OCI-LY7 (cell line): ENCODE data around the gene CTAGE4. TPM values are rescaled to one million over a fixed set of nuclear protein-coding genes. Genes with fewer than 3 reads are reported as not detected.
"Not testable (repeated sequence)": the region's sequence is repeated elsewhere in the genome, so short reads cannot be mapped to it uniquely, and the experiment has no call there.

ENCODE experiments used
- BruUV-seq: library from RNA; stranded (reverse); fragments of 400-500 nt; replicated peaks from 2 replicates; lab custom pipeline; 2021; lab: Mats Ljungman, UMichigan
- CTCF ChIA-PET: fragments of 300-600 bp; sonication (Branson Sonifier 250); formaldehyde crosslinking; loops from one replicate; lab custom pipeline; 2022; ENCODE audit warnings: antibody characterized with exemption; ENCODE audit not compliant: unreplicated experiment; lab: Charles Lee
- POLR2A ChIA-PET: fragments of 300-600 bp; sonication (Branson Sonifier 250); formaldehyde crosslinking; loops from one replicate; lab custom pipeline; 2022; ENCODE audit warnings: antibody characterized with exemption; lab: Charles Lee
- DNase-seq: peaks from one replicate; pipeline ENCODE4 v3.0.0-alpha.2; 2015; ENCODE audit warnings: low spot score
- H2AFZ ChIP-seq: fragments of 200-600 bp; sonication (generic), shearing (Covaris generic); 2 replicates; pipeline ENCODE4 v1.6.1; 2014; ENCODE audit warnings: mild to moderate bottlenecking, antibody characterized with exemption, low read length, moderate library complexity
- H3K27ac ChIP-seq: fragments of 200-600 bp; sonication (generic); 2 replicates; pipeline ENCODE4 v1.5.1; 2014; ENCODE audit warnings: mixed run types, low read depth, mild to moderate bottlenecking, moderate library complexity, low read length, inconsistent platforms; ENCODE audit not compliant: poor library complexity, severe bottlenecking
- H3K36me3 ChIP-seq: fragments of 200-600 bp; sonication (generic); 2 replicates; pipeline ENCODE4 v1.6.1; 2014; ENCODE audit warnings: mild to moderate bottlenecking, antibody characterized with exemption, low read length, moderate library complexity, mixed read lengths; ENCODE audit not compliant: insufficient read depth
- H3K4me1 ChIP-seq: fragments of 200-600 bp; sonication (generic); 2 replicates; pipeline ENCODE4 v1.5.1; 2014; ENCODE audit warnings: mild to moderate bottlenecking, low read length; ENCODE audit not compliant: insufficient read depth, poor library complexity, severe bottlenecking
- H3K4me2 ChIP-seq: fragments of 200-600 bp; sonication (generic); 2 replicates; pipeline ENCODE4 v1.6.1; 2014; ENCODE audit warnings: mild to moderate bottlenecking, low read length
- H3K4me3 ChIP-seq: fragments of 200-600 bp; sonication (generic); 2 replicates; pipeline ENCODE4 v1.5.1; 2014; ENCODE audit warnings: mild to moderate bottlenecking, low read depth, low read length; ENCODE audit not compliant: poor library complexity, severe bottlenecking
- H3K79me2 ChIP-seq: fragments of 200-600 bp; sonication (generic); 2 replicates; pipeline ENCODE4 v1.6.1; 2016; ENCODE audit warnings: low read depth, mild to moderate bottlenecking, low read length, moderate library complexity, mixed read lengths; ENCODE audit not compliant: insufficient read depth
- H3K9me2 ChIP-seq: fragments of 200-600 bp; sonication (generic); 2 replicates; pipeline ENCODE4 v1.6.1; 2016; ENCODE audit warnings: mild to moderate bottlenecking, low read length, mixed read lengths; ENCODE audit not compliant: insufficient read depth
- H3K9me3 ChIP-seq: fragments of 200-600 bp; sonication (generic); 2 replicates; pipeline ENCODE4 v1.6.1; 2014; ENCODE audit warnings: mild to moderate bottlenecking, mixed run types, low read length, mixed read lengths
- H4K20me1 ChIP-seq: fragments of 200-600 bp; sonication (generic); 2 replicates; pipeline ENCODE4 v1.6.1; 2014; ENCODE audit warnings: mild to moderate bottlenecking, antibody characterized with exemption, low read length, moderate library complexity, mixed read lengths; ENCODE audit not compliant: insufficient read depth
- intact Hi-C: fragments of 100-400 bp; cut with micrococcal nuclease; formaldehyde crosslinking; loops from one replicate; pipeline ENCODE4 v1.10.0; 2022; ENCODE audit not compliant: unreplicated experiment
- total RNA-seq, 2 experiments: library from RNA; depleted of rRNA in 1 of 2; stranded (reverse); fragments of >200 nt in 1 of 2; shearing (Covaris generic) in 1 of 2; gene quantifications; 2 replicates each; pipeline ENCODE4 v1.2.3, GENCODE V29; 2014 to 2022

CTAGE4 gene
- total RNA-seq, 2 experiments from 2014 or later, result not detected

- H3K9me2 ChIP-seq, BruUV-seq, H3K4me1 ChIP-seq, DNase-seq, H3K36me3 ChIP-seq, H3K27ac ChIP-seq, H2AFZ ChIP-seq, CTCF ChIA-PET, POLR2A ChIA-PET, intact Hi-C loops, H4K20me1 ChIP-seq, H3K4me2 ChIP-seq, H3K79me2 ChIP-seq, H3K4me3 ChIP-seq, H3K9me3 ChIP-seq: not testable (repeated sequence)
These were observed 19.8 kb downstream of the CTAGE4 start for GRCh38 chr7:144203086-144203485.

GRCh38 chr7:144205306-144205705 lies 22.0 kb downstream of the CTAGE4 start:
- H3K4me1 ChIP-seq, H2AFZ ChIP-seq, H3K27ac ChIP-seq, H3K4me3 ChIP-seq, H3K9me3 ChIP-seq, H3K4me2 ChIP-seq, H4K20me1 ChIP-seq, BruUV-seq, CTCF ChIA-PET, intact Hi-C loops, H3K36me3 ChIP-seq, DNase-seq, H3K9me2 ChIP-seq, H3K79me2 ChIP-seq, POLR2A ChIA-PET: not testable (repeated sequence)

- H3K4me2 ChIP-seq, DNase-seq, H3K9me2 ChIP-seq, H3K9me3 ChIP-seq, intact Hi-C loops, BruUV-seq, H3K36me3 ChIP-seq, H3K4me1 ChIP-seq, H3K27ac ChIP-seq, H3K79me2 ChIP-seq, POLR2A ChIA-PET, H3K4me3 ChIP-seq, CTCF ChIA-PET, H4K20me1 ChIP-seq, H2AFZ ChIP-seq: not testable (repeated sequence)
These were observed 33.9 kb downstream of the CTAGE4 start for GRCh38 chr7:144217200-144217599.

- H3K9me3 ChIP-seq, H3K27ac ChIP-seq, H3K4me3 ChIP-seq, CTCF ChIA-PET, H3K4me1 ChIP-seq, DNase-seq, BruUV-seq, H4K20me1 ChIP-seq, H3K9me2 ChIP-seq, intact Hi-C loops, H3K79me2 ChIP-seq, POLR2A ChIA-PET, H3K36me3 ChIP-seq, H2AFZ ChIP-seq, H3K4me2 ChIP-seq: not testable (repeated sequence)
These were observed 35.3 kb downstream of the CTAGE4 start for GRCh38 chr7:144218581-144218980.

- H3K36me3 ChIP-seq, H3K4me3 ChIP-seq, H3K9me3 ChIP-seq, H3K9me2 ChIP-seq, BruUV-seq, H3K4me1 ChIP-seq, intact Hi-C loops, H4K20me1 ChIP-seq, H3K27ac ChIP-seq, H2AFZ ChIP-seq, DNase-seq, CTCF ChIA-PET, POLR2A ChIA-PET, H3K79me2 ChIP-seq, H3K4me2 ChIP-seq: not testable (repeated sequence)
These were observed 35.9 kb downstream of the CTAGE4 start for GRCh38 chr7:144219149-144219548.

GRCh38 chr7:144220531-144220930 lies 37.3 kb downstream of the CTAGE4 start:
- H3K79me2 ChIP-seq, result not testable (repeated sequence)

GRCh38 chr7:144223675-144224074 lies 40.4 kb downstream of the CTAGE4 start:
- H3K27ac ChIP-seq, H3K9me2 ChIP-seq, H4K20me1 ChIP-seq, H3K4me2 ChIP-seq, CTCF ChIA-PET, POLR2A ChIA-PET, H3K4me3 ChIP-seq, intact Hi-C loops, BruUV-seq, H2AFZ ChIP-seq, H3K9me3 ChIP-seq, H3K36me3 ChIP-seq, H3K4me1 ChIP-seq, DNase-seq, H3K79me2 ChIP-seq: not testable (repeated sequence)

More at GRCh38 chr7:144220531-144220930, 37.3 kb downstream of the CTAGE4 start:
- intact Hi-C loops, POLR2A ChIA-PET, H4K20me1 ChIP-seq, H3K4me3 ChIP-seq, BruUV-seq, H3K36me3 ChIP-seq, CTCF ChIA-PET, H3K9me3 ChIP-seq, DNase-seq, H2AFZ ChIP-seq, H3K4me2 ChIP-seq, H3K9me2 ChIP-seq, H3K4me1 ChIP-seq, H3K27ac ChIP-seq: not testable (repeated sequence)
